ENCODE results near the gene ZBTB34. TPM values are rescaled to one million over a fixed set of nuclear protein-coding genes. Genes with fewer than 3 reads are reported as not detected.

ZBTB34 gene
- total and polyA plus RNA-seq, 9 of the 15 experiments (the other 6 are each of a cell fraction or from before 2014, with no cell fraction given): 2.7 to 15.6 (median 9.8) TPM

GRCh38 chr9:126864771-126865170 lies 4.3 kb downstream of the ZBTB34 start (continued):
- TF ChIP-seq ZNF740 (CRISPR knock-in tag; IDR thresholded peaks at IDR 0.05) (no peak), ZNF740 (tag; IDR thresholded peaks at IDR 0.05) (no peak), SMAD1 (IDR thresholded peaks at IDR 0.05; ENCODE audit: low read depth, low read length, partially characterized antibody) (no peak)

GRCh38 chr9:126869368-126869767 lies 8.9 kb downstream of the ZBTB34 start:
- intact Hi-C loops (cut with micrococcal nuclease) (no loop called here), in situ Hi-C loops (cut with MboI) (no loop called here)
- BruUV-seq (replicated peaks): no TSS peak
- H3K27me3 ChIP-seq (ENCODE audit: control insufficient read depth in 2 of 2, insufficient read depth in 2 of 2, low read length in 2 of 2): no peaks in the 10 kb centered on the region
- no peak overlapping the region for H3K4me3 ChIP-seq
- peaks cover 31% of the 10 kb centered on the region; the same call in 1 of the 3 replicates for H3K36me3 ChIP-seq (ENCODE audit: control insufficient read depth, insufficient read depth, low read length)
- no peaks in the 10 kb centered on the region for H3K9me1 ChIP-seq (ENCODE audit: control insufficient read depth, insufficient read depth, low read length)
- no peak for DNase-seq (ENCODE audit: extremely low read depth in 1 of 4, low spot score in 3 of 4)
- TF ChIP-seq EGR1 (conservative IDR thresholded peaks at IDR 0.05) (0 out of 2 replicates have a peak, but pooled peaks have one; percentile 9), CREM (IDR thresholded peaks at IDR 0.05; ENCODE audit: low read depth) (no peak), JUNB (CRISPR knock-in tag; conservative IDR thresholded peaks at IDR 0.05) (no peak), TCF7 (IDR thresholded peaks at IDR 0.05; ENCODE audit: borderline replicate concordance) (no peak), NBN (IDR thresholded peaks at IDR 0.05; ENCODE audit: low read depth) (no peak), ZBED1 (IDR thresholded peaks at IDR 0.05) (no peak)
- H3K9ac ChIP-seq (ENCODE audit: insufficient read depth in 1 of 2, low read depth in 2 of 2, low read length in 2 of 2): peak overlapping the region in 1 of 2 experiments; percentile 46; a peak in 1 of 4 replicates
- no peaks in the 10 kb centered on the region for H3K9me3 ChIP-seq (replicated peaks; ENCODE audit: control insufficient read depth, insufficient read depth, low read depth, low read length)
- H3K4me2 ChIP-seq (ENCODE audit: insufficient read depth, low read length): no peak overlapping the region
- 85% methylated on average over 6 of the region's 7 CpGs for WGBS (ENCODE audit: insufficient coverage, low coverage, missing lambda C conversion rate)
- no peak for FAIRE-seq
- no peak overlapping the region for H3K27ac ChIP-seq (ENCODE audit: extremely low read depth, low read depth, low read length)
- CTCF ChIA-PET (ENCODE audit: low intra/inter-chr PET ratio): no interaction called here
- H3K79me2 ChIP-seq (ENCODE audit: control insufficient read depth, insufficient read depth, low read length): peaks cover 35% of the 10 kb centered on the region
- POLR2A ChIA-PET: interaction anchor here (2.1 kb wide), 1 partner anchor 13 kb away, joined by 5 read pairs; no protein-coding TSS in a partner anchor
- no peak for ATAC-seq
- H2AFZ ChIP-seq (ENCODE audit: low read depth, low read length): no peak overlapping the region
- peaks cover 6% of the 10 kb centered on the region; the same call in 1 of the 2 replicates for H4K20me1 ChIP-seq (replicated peaks; ENCODE audit: control insufficient read depth, insufficient read depth, low read length)
- H3K4me1 ChIP-seq (replicated peaks in 1 of 2; ENCODE audit: control insufficient read depth in 2 of 2, insufficient read depth in 2 of 2, low read length in 2 of 2): peaks cover 6 to 7% of the 10 kb centered on the region in 2 experiments; a peak in 3 of 5 replicates

Measured in K562 (cell line).